Stimulated activated CD8-positive, alpha-beta memory T cell treated with anti-CD3 and anti-CD28 coated beads, Interleukin-4, amount 100 ng/mL, for 24 hours (primary cell): ENCODE results near the gene PMF1.
A peak's percentile ranks its signal among the peaks of the same experiment; 100 is the strongest.
"Not testable (repeated sequence)": the region's sequence is repeated elsewhere in the genome, so short reads cannot be mapped to it uniquely, and the experiment has no call there.

Experiments
- DNase-seq: peaks from one replicate; pipeline ENCODE4 v3.0.0-alpha.2; 2020; ENCODE audit warnings: low read depth

The PMF1 gene

DNA sequence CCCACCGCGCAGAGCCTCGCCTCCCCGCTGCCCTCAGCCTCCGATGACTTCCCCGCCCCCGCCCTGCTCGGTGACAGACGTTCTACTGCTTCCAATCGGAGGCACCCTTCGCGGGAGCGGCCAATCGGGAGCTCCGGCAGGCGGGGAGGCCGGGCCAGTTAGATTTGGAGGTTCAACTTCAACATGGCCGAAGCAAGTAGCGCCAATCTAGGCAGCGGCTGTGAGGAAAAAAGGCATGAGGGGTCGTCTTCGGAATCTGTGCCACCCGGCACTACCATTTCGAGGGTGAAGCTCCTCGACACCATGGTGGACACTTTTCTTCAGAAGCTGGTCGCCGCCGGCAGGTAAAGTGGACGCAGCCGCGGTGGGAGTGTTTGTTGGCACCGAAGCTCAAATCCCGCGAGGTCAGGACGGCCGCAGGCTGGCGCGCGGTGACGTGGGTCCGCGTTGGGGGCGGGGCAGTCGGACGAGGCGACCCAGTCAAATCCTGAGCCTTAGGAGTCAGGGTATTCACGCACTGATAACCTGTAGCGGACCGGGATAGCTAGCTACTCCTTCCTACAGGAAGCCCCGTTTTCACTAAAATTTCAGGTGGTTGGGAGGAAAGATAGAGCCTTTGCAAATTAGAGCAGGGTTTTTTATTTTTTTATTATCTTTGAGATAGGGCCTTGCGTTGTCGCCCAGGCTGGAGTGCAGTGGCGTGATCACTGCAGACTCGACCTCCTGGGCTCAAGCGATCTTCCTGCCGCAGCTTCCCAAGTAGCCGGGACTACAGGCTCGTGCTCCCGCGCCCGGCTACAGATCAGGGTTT lies at the start of gene PMF1:
TSS of gene PMF1 (plus strand) at position 175 of the 811 bp plus-strand sequence. CDS start at position 184, 9 bp downstream.
- DNase-seq: peak; percentile 95

- DNase-seq: no peak
Observed at GRCh38 chr1:156163712-156164111, 49.1 kb upstream of the PMF1 start.

- DNase-seq: no peak
Observed at GRCh38 chr1:156164125-156164831, 48.5 kb upstream of the PMF1 start.

DNA sequence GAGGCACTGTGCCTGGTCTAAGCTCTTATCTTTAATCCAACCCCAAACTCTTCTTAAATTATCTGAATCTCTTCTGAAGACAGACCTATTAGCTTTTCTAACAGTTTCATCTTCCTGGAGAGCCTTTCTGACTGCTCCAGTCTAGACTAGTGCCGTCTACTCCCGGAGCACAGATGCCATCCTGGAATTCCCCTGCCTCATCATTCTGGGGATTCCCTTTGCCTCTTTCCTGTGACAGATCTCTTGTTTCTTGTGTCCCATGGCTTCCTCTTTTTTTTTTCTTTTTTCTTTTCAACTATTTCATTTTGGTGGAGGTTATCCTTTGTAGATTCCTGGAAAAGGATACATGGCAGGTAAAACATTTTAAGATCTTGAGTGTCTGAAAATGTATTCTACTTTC lies 47.7 kb upstream of the PMF1 start:
- no peak for DNase-seq

- no peak for DNase-seq
Observed at GRCh38 chr1:156167536-156167935, 45.3 kb upstream of the PMF1 start.

DNA sequence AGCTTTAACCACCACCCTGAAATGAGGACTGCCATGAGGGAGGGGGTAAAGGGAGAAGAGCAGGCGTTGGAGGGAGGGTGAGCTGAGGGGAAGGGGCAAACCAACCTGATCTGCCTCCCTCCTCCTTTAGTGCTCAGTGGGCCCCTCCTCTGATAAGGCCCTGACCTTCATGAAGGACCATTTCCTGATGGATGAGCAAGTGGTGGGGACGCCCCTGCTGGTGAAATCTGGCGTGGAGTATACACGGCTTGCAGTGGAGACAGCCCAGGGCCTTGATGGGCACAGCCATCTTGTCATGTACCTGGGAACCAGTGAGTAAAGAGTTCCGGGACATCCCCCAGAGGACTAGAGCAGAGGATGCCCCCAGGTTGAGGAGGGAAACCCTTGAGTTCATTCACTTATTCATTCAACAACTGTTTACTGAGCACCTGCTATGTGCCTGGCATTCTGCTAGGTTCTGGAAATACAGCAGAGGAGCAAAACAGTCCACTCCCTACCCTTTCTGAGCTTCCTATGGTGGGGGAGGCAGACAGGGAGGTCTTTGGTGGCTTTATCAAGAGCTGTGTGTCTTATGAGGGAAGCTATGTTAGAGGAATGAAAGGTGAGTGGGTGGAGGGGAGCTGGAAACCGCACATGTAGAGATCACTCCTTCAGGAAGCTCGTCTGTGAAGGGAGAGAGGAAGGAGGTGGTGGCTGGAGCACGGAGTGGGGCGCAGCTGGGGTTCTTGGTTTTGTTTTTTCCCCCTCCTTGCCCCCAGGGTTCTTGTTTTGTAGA lies 39.9 kb upstream of the PMF1 start:
- DNase-seq: no peak

DNA sequence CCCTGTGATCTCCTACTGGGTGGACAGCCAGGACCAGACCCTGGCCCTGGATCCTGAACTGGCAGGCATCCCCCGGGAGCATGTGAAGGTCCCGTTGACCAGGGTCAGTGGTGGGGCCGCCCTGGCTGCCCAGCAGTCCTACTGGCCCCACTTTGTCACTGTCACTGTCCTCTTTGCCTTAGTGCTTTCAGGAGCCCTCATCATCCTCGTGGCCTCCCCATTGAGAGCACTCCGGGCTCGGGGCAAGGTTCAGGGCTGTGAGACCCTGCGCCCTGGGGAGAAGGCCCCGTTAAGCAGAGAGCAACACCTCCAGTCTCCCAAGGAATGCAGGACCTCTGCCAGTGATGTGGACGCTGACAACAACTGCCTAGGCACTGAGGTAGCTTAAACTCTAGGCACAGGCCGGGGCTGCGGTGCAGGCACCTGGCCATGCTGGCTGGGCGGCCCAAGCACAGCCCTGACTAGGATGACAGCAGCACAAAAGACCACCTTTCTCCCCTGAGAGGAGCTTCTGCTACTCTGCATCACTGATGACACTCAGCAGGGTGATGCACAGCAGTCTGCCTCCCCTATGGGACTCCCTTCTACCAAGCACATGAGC lies 36.1 kb upstream of the PMF1 start:
- no peak for DNase-seq

GRCh38 chr1:156177919-156178654 lies 34.7 kb upstream of the PMF1 start:
- DNase-seq: no peak

DNA sequence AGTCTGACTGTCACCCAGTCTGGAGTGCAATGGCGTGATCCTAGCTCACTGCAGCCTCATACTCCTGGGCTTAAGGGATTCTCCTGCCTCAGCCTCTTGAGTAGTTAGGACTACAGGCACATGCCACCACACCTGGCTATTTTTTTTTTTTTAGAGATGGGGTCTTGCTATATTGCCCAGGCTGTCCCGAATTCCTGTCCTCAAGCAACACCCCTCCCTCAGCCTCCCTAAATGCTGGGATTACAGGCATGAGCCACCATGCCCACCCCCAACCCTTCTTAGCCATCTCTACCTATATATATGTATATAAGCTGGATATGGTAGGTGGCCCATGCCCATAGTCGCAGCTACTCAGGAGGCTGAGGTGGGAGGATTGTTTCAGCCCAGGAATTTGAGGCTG lies 32.3 kb upstream of the PMF1 start:
- no peak for DNase-seq

DNA sequence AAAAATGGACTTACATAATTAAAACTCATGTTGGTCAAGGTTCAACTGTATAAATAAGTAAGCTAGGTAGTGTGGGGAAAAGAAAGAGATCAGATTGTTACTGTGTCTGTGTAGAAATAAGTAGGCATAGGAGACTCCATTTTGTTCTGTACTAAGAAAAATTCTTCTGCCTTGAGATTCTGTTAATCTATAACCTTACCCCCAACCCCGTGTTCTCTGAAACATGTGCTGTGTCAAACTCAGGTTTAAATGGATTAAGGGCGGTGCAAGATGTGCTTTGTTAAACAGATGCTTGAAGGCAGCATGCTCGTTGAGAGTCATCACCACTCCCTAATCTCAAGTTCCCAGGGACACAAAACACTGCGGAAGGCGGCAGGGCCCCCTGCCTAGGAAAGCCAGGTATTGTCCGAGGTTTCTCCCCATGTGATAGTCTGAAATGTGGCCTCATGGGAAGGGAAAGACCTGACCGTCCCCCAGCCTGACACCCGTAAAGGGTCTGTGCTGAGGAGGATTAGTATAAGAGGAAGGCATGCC lies 31.3 kb upstream of the PMF1 start:
- DNase-seq: not testable (repeated sequence)

DNA sequence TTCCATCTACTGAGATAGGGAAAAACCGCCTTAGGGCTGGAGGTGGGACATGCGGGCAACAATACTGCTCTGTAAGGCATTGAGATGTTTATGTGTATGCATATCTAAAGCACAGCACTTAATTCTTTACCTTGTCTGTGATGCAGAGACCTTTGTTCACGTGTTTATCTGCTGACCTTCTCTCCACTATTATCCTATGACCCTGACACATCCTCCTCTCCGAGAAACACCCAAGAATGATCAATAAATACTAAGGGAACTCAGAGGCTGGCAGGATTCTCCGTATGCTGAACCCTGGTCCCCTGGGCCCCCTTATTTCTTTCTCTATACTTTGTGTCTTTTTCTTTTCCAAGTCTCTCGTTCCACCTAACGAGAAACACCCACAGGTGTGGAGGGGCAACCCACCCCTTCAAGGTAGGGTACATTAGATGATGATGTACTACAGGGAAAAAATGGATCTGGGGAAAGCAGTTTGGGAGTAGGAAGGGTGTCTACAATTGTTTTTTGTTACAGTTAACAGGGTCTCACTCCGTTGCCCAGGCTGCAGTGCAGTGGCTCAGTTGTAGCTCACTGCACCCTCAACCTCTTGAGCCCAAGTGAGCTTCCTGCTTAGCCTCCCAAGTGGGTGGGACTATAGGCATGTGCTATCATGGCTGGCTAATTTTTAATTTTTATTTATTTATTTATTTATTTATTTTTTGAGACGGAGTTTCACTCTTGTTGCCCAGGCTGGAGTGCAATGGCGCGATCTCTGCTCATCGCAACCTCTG lies 30.6 kb upstream of the PMF1 start:
- not testable (repeated sequence) for DNase-seq

GRCh38 chr1:156186347-156187177 lies 26.2 kb upstream of the PMF1 start:
- not testable (repeated sequence) for DNase-seq

GRCh38 chr1:156190265-156190664 lies 22.5 kb upstream of the PMF1 start:
- DNase-seq: not testable (repeated sequence)

DNA sequence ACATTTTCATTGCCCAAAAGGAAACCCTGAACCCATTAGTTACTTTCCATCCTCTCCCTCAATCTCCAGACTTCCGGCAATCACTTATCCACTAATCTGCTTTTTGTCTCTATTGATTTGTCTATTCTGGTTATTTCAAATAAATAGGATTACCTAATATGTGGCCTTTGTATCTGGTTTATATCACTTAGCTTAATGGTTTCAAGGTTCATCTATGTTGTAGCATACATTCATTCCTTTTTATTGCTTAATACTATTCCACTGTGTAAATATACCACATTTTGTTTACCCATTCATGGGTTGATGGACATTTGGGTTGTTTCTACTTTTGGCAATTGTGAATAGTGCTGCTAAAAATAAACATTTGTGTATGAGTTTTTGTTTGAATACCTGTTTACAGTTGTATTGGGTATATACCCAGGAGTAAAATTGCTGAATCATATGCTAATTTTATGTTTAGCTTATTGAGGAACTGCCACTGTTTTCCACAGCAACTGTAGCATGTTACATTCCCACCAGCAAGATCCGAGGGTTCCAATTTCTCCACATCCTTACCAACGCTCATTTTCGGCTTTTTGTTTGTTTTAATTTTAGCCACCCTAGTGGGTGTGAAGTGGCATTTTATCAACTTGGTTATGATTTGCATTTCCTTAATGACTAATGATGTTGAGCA lies 21.4 kb upstream of the PMF1 start:
- no peak for DNase-seq

GRCh38 chr1:156193208-156193487 lies 19.7 kb upstream of the PMF1 start:
- no peak for DNase-seq

DNA sequence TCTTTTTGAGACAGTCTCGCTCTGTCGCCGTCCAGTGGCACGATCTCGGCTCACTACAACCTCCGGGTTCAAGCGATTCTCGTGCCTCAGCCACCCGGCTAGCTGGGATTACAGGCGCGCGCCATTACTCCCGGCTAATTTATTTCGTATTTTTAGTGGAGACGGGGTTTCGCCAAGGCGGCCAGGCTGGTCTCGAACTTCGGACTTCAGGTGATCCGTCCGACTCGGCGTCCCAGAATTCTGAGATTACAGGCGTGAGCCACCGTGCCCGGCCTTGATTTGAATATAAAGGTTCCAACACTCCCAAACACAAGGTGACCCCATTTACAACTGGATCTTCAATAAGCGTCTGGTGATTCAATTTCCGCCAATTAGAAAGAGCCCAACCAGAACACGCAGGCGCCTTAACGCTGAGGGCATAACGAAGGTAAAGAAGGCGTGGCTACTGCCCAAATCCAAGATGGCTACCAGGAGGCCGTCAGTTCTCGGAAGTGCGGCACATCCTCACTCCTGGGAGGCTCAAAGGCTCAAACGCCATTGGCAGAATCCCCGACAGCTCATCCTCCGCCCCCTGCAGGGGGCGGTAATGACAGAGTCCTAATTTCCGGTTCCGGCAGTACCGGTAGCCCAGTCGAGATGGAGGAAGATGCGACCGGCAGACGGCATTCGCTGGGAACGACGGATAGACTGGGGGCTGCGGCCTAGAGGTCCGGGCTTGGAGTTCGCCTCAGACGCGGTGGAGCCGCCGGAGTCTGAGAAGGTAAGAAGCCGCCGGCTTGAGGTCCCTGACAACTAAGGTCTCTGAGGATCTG lies 19.1 kb upstream of the PMF1 start, which contains the start of gene SLC25A44:
TSS of gene SLC25A44 (plus strand) at position 617 of the 812 bp plus-strand sequence. CDS start 5,744 bp downstream, outside the sequence.
- peak; percentile 93 for DNase-seq

DNA sequence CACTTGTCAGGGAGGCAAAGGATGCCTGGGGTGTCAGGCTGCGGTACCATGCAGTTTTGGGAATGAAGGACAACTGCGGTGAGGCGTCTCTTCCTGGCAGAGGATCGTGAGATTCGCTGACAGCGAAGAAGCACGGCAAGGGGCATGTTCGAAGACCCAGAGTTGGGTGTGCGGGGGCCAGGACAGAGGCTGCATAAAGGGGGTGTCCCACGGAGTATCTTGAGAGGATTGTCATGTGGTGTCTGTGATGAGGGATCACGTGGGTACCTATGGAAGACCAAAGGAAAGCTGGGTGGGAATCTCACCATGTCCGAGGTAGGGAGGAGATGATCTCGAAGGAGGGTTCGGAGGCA lies 18.5 kb upstream of the PMF1 start:
- DNase-seq: no peak

- no peak for DNase-seq
Observed at GRCh38 chr1:156195853-156196252, 17.0 kb upstream of the PMF1 start.
